ENCODE results near the gene ZBTB7B. TPM values are rescaled to one million over a fixed set of nuclear protein-coding genes. Genes with fewer than 3 reads are reported as not detected.
A peak's percentile ranks its signal among the peaks of the same experiment; 100 is the strongest.

The ZBTB7B gene
- total RNA-seq, 2 experiments from 2014 or later: 22.8 to 25.1 TPM

DNA sequence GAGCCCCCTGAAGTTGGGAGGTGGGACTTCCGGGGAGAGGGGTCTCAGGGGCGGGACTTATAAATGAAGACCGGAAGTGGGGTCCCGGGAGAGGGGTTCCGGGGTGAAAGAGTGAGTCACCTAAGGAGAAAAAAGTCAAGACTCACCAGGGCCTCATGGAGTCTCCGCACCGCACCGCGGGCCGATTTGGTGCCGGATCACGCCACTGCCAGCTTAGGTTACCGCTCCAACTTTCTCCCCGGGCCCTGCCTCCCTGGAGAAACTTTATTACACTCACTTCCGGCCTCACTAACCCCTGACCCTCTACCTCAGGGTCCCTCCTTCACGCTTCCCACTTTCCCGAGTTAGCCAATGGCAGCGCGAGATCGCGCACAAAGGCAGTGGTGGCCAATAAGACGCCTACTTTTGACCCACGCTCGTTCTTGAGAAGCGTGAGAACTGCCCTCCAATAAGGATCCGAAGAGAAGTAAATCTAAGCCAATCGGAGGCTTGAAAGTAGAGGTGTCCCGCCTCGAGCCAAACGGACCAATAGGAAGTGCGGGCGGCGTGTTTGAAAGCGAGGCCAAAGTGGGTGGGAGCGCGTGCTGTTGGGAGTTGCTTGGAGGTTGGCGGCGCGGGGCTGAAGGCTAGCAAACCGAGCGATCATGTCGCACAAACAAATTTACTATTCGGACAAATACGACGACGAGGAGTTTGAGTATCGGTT lies 28.3 kb upstream of the ZBTB7B start, which contains the start of gene CKS1B:
Gene CKS1B, plus strand, starts transcription at position 580 of the 706 bp plus-strand sequence. Its CDS starts 65 bp downstream, at position 645.
- H3K4me1 Mint-ChIP-seq (ENCODE audit: low read depth): peaks cover 25% of the 10 kb centered on the region
- H3K4me3 ChIP-seq (ENCODE audit: low read length): peak within 1 kb of the TSS; percentile 81
- H3K4me3 Mint-ChIP-seq: no peak within 1 kb of the TSS
- H3K36me3 ChIP-seq (ENCODE audit: insufficient read depth, low read length): peaks cover 18% of the 10 kb centered on the region
- CTCF ChIA-PET: interaction anchor here (0.7 to 10.7 kb wide), 12 partner anchors 10 to 639 kb away, joined by 3 to 71 read pairs (median 4); partner anchors contain the start of genes PBXIP1, PMVK and PYGO2
- no peak within 1 kb of the TSS for H3K27ac Mint-ChIP-seq
- H3K36me3 Mint-ChIP-seq (ENCODE audit: low read depth): peaks cover 13% of the 10 kb centered on the region
- H3K9me3 ChIP-seq (ENCODE audit: control insufficient read depth in 1 of 2, insufficient read depth in 1 of 2, low read length in 2 of 2): no peaks in the 10 kb centered on the region
- TF ChIP-seq CTCF (IDR thresholded peaks at IDR 0.05): no peak
- no peaks in the 10 kb centered on the region for H3K9me3 Mint-ChIP-seq
- intact Hi-C loops (cut with DNase I, micrococcal nuclease): loop anchor here (1.0 to 2.0 kb wide), 5 partner anchors 19 to 43 kb away; partner anchors contain the start of gene PMVK (in 1 of the 2)
- peak; percentile 87 for ATAC-seq (ENCODE audit: poor library complexity)
- peaks cover 49% of the 10 kb centered on the region for H3K4me1 ChIP-seq (ENCODE audit: insufficient read depth, low read length)
- H3K27ac ChIP-seq (ENCODE audit: low read depth in 1 of 2, low read length in 2 of 2): peak within 1 kb of the TSS; percentile 94 to 99
- no peaks in the 10 kb centered on the region for H3K27me3 Mint-ChIP-seq
- no peaks in the 10 kb centered on the region for H3K27me3 ChIP-seq (ENCODE audit: control insufficient read depth in 1 of 2, insufficient read depth in 2 of 2, low read length in 2 of 2)
- POLR2A ChIA-PET: interaction anchor here (0.9 to 5.6 kb wide), 21 partner anchors 9 to 648 kb away, joined by 3 to 46 read pairs (median 6); partner anchors contain the start of genes ADAM15, FLAD1, PBXIP1 and PMVK
- peak; percentile 93 to 100 (median 96) for DNase-seq

DNA sequence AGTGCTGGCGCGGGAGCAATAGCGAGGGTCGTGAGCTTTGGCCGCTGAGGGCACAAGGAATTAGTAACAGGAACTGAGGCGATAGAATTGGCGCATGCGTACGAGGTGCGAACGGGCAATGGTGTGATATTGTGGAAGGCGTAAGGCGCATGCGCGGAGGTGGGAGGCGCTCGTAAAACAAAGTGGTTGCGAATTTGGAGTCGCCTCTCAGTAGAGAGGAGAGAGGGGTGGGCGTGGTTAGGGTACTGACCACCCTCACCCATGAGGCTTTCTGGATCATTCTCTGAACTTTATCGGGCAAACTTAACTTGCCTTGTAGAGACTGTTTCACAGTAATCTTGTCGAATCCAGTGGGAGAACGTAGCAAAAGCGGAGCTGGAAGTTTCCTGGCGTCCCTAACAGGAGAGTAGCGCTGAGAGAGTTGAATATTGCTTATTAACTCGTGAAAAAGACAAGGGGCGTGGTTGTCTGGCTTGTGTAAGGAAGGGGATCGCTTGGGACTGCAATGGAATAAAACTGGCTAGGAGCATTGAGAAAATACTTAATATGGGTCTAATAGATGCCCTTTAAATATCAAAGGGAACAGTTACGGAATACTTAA lies 27.7 kb upstream of the ZBTB7B start:
- TF ChIP-seq CTCF (IDR thresholded peaks at IDR 0.05): no peak
- ChIA-PET POLR2A (interaction anchor here (0.9 to 5.6 kb wide), 15 partner anchors 9 to 77 kb away, joined by 3 to 46 read pairs (median 7); partner anchors contain the start of genes ADAM15, FLAD1, PBXIP1 and PMVK), CTCF (interaction anchor here (0.7 to 10.7 kb wide), 5 partner anchors 9 to 42 kb away, joined by 3 to 71 read pairs (median 24); partner anchors contain the start of genes PBXIP1 and PYGO2)
- no peaks in the 10 kb centered on the region for H3K9me3 ChIP-seq (ENCODE audit: control insufficient read depth in 1 of 2, insufficient read depth in 1 of 2, low read length in 2 of 2)
- H3K4me1 ChIP-seq (ENCODE audit: insufficient read depth, low read length): peaks cover 46% of the 10 kb centered on the region
- intact Hi-C loops (cut with DNase I, micrococcal nuclease): loop anchor here (1.0 to 2.0 kb wide), 5 partner anchors 20 to 42 kb away; partner anchors contain the start of gene PMVK (in 1 of the 2)
- H3K4me3 ChIP-seq (ENCODE audit: low read length): peak overlapping the region; percentile 81
- peak overlapping the region; percentile 94 to 99 for H3K27ac ChIP-seq (ENCODE audit: low read depth in 1 of 2, low read length in 2 of 2)
- ATAC-seq (ENCODE audit: poor library complexity) (peak; percentile 42), DNase-seq (peak in 13 of 14 experiments; percentile 89 to 98 (median 94))
- no peak overlapping the region for H3K4me3 Mint-ChIP-seq
- peaks cover 22% of the 10 kb centered on the region for H3K4me1 Mint-ChIP-seq (ENCODE audit: low read depth)
- H3K27me3 Mint-ChIP-seq: no peaks in the 10 kb centered on the region
- peaks cover 12% of the 10 kb centered on the region for H3K36me3 ChIP-seq (ENCODE audit: insufficient read depth, low read length)
- no peaks in the 10 kb centered on the region for H3K27me3 ChIP-seq (ENCODE audit: control insufficient read depth in 1 of 2, insufficient read depth in 2 of 2, low read length in 2 of 2)
- H3K27ac Mint-ChIP-seq: no peak overlapping the region
- no peaks in the 10 kb centered on the region for H3K9me3 Mint-ChIP-seq
- peaks cover 7% of the 10 kb centered on the region for H3K36me3 Mint-ChIP-seq (ENCODE audit: low read depth)

GRCh38 chr1:154975409-154976059 lies 27.1 kb upstream of the ZBTB7B start:
- no peak for ATAC-seq (ENCODE audit: poor library complexity)

More at GRCh38 chr1:154975409-154976059, 27.1 kb upstream of the ZBTB7B start:
- no peak for TF ChIP-seq CTCF (IDR thresholded peaks at IDR 0.05)
- Mint-ChIP-seq H3K27ac (no peak overlapping the region), H3K27me3 (no peaks in the 10 kb centered on the region), H3K4me1 (ENCODE audit: low read depth) (peaks cover 22% of the 10 kb centered on the region), H3K4me3 (no peak overlapping the region), H3K9me3 (no peaks in the 10 kb centered on the region), H3K36me3 (ENCODE audit: low read depth) (peaks cover 7% of the 10 kb centered on the region)
- intact Hi-C loops (cut with DNase I, micrococcal nuclease): loop anchor here (2.0 kb wide), 2 partner anchors 23 to 39 kb away; partner anchors contain the start of gene PMVK (in 1 of the 2)
- ChIA-PET POLR2A (interaction anchor here (0.9 to 5.6 kb wide), 13 partner anchors 8 to 41 kb away, joined by 3 to 46 read pairs (median 16); partner anchors contain the start of genes FLAD1, PBXIP1, PMVK and PYGO2), CTCF (interaction anchor here (3.0 to 10.7 kb wide), 4 partner anchors 13 to 41 kb away, joined by 15 to 71 read pairs (median 32); partner anchors contain the start of genes PBXIP1 and PYGO2)
- Histone ChIP-seq H3K9me3 (ENCODE audit: control insufficient read depth in 1 of 2, insufficient read depth in 1 of 2, low read length in 2 of 2) (no peaks in the 10 kb centered on the region), H3K4me3 (ENCODE audit: low read length) (peak overlapping the region; percentile 81), H3K27ac (ENCODE audit: low read depth in 1 of 2, low read length in 2 of 2) (peak overlapping the region; percentile 94 to 99), H3K27me3 (ENCODE audit: control insufficient read depth in 1 of 2, insufficient read depth in 2 of 2, low read length in 2 of 2) (no peaks in the 10 kb centered on the region), H3K4me1 (ENCODE audit: insufficient read depth, low read length) (peaks cover 40% of the 10 kb centered on the region), H3K36me3 (ENCODE audit: insufficient read depth, low read length) (peaks cover 8% of the 10 kb centered on the region)
- peak in 10 of 14 experiments; percentile 25 to 74 (median 43) for DNase-seq

Data from CD4-positive, alpha-beta T cell (primary cell).